ENCODE data around the gene CACNA1G.
A peak's percentile ranks its signal among the peaks of the same experiment; 100 is the strongest.

Gene CACNA1G

DNA sequence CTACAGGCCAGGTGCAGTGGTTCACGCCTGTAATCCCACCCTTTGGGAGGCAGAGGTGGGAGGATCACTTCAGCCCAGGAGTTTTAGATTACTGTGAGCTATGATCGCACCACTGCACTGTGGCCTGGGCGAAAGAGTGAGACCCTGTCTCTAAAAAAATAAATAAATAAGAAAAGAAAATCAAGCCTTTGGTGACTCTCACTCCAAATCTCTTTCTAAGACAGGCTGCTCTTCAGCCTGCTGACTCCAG lies 75.1 kb downstream of the CACNA1G start:
- DNase-seq, result no peak
- Histone ChIP-seq H3K18ac (ENCODE audit: low read length) (no peak overlapping the region), H3K9ac (ENCODE audit: low read length) (no peak overlapping the region), H3K79me1 (ENCODE audit: low read length) (no peaks in the 10 kb centered on the region), H3K27ac (ENCODE audit: low read depth, low read length) (no peak overlapping the region), H2BK5ac (ENCODE audit: low read length) (no peak overlapping the region), H3K4me2 (ENCODE audit: low read length) (no peak overlapping the region), H3K56ac (ENCODE audit: low read length) (no peak overlapping the region), H2AK5ac (ENCODE audit: low read length) (no peak overlapping the region), H3K27me3 (ENCODE audit: insufficient read depth, low read length, poor library complexity) (peaks cover 24% of the 10 kb centered on the region), H3K4me3 (ENCODE audit: low read length) (no peak overlapping the region), H4K5ac (ENCODE audit: low read length) (no peak overlapping the region), H3K23ac (ENCODE audit: low read length) (no peak overlapping the region), H2BK15ac (replicated peaks; ENCODE audit: low read depth) (no peak overlapping the region), H4K8ac (ENCODE audit: low read depth, low read length) (no peak overlapping the region), H3K4me1 (ENCODE audit: control insufficient read depth, low read depth, low read length) (peaks cover 4% of the 10 kb centered on the region), H3K36me3 (ENCODE audit: control insufficient read depth, insufficient read depth, low read length) (no peaks in the 10 kb centered on the region), H2BK120ac (ENCODE audit: low read depth, low read length) (no peak overlapping the region), H3K4ac (ENCODE audit: low read depth, low read length) (no peak overlapping the region), H3K79me2 (ENCODE audit: control insufficient read depth, insufficient read depth, low read length) (no peaks in the 10 kb centered on the region)
- WGBS (ENCODE audit: extremely low coverage, insufficient coverage, low lambda C conversion rate), result no CpG with 5 or more reads among the region's 3 CpGs

DNA sequence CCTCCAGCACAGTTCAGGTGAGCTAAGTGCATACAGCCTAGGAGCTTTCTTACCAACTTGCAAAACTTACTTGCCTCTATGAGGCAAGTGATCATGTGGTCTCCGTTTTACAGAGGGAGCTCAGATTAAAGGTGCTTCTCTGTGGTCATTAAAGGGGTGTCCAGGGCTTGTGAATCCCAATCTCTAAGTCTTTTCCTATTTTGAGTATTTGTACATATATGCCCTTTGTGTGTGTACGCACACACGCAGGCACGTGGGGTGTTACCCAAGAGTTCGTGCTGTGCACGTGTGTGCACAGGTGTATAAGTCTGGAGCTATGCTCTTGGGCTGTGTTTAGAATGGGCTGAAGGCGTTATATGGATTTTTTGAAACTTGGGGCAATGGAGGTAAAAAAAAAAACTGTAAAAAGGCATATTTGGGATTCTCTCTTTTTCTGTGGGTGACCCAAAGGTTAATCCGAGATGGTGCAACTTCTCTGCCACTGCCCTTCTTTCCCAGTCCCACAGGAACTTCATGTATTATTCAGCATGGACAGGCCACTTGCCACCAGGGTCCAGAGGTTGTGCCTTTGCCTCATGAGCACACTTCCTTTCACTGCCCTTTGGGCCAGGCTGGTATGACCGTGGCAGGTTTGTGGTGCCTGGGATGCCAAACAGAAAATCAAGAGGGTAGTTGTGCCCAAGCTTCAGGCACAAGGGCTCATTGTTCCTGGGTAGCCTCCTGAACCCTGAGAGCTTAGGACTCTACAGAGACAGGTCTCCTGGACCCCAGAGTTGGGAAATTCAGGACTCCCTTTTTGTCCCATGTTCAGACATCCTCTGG lies 75.7 kb downstream of the CACNA1G start:
- H3K27ac ChIP-seq (ENCODE audit: low read depth, low read length), result no peak overlapping the region
- peaks cover 24% of the 10 kb centered on the region for H3K27me3 ChIP-seq (ENCODE audit: insufficient read depth, low read length, poor library complexity)
- no peak overlapping the region for H2BK5ac ChIP-seq (ENCODE audit: low read length)
- H3K79me2 ChIP-seq (ENCODE audit: control insufficient read depth, insufficient read depth, low read length), result no peaks in the 10 kb centered on the region
- no peak overlapping the region for H3K4me2 ChIP-seq (ENCODE audit: low read length)
- H3K4me3 ChIP-seq (ENCODE audit: low read length), result no peak overlapping the region
- no peak for DNase-seq
- H3K4ac ChIP-seq (ENCODE audit: low read depth, low read length), result no peak overlapping the region
- no peak overlapping the region for H3K56ac ChIP-seq (ENCODE audit: low read length)
- WGBS (ENCODE audit: extremely low coverage, insufficient coverage, low lambda C conversion rate), result no CpG with 5 or more reads among the region's 9 CpGs
- no peak overlapping the region for H4K5ac ChIP-seq (ENCODE audit: low read length)
- H3K79me1 ChIP-seq (ENCODE audit: low read length), result no peaks in the 10 kb centered on the region
- H2AK5ac ChIP-seq (ENCODE audit: low read length), result no peak overlapping the region
- no peak overlapping the region for H2BK120ac ChIP-seq (ENCODE audit: low read depth, low read length)
- no peak overlapping the region for H2BK15ac ChIP-seq (replicated peaks; ENCODE audit: low read depth)
- H3K9ac ChIP-seq (ENCODE audit: low read length), result no peak overlapping the region
- no peak overlapping the region for H4K8ac ChIP-seq (ENCODE audit: low read depth, low read length)
- peaks cover 9% of the 10 kb centered on the region for H3K4me1 ChIP-seq (ENCODE audit: control insufficient read depth, low read depth, low read length)
- H3K36me3 ChIP-seq (ENCODE audit: control insufficient read depth, insufficient read depth, low read length), result no peaks in the 10 kb centered on the region
- H3K23ac ChIP-seq (ENCODE audit: low read length), result no peak overlapping the region
- no peak overlapping the region for H3K18ac ChIP-seq (ENCODE audit: low read length)

DNA sequence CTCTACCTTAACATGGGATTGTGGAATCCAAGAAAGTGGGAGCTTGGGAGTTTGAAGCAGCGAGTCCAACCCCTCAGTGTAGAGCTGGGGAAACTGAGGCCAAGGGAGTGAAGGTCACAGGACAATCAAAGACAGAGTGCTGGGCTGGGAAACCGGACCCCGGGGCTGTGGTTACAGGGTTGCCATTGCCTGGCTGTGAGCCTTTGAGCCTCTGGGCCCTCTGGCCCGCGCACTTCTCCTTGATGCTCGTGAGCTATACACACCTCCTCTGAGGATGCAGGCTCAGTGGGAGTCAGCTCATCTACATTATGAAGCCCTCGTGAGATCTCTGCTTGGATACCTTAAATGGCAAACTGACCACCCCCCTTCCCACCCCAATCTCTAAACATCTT lies 76.3 kb downstream of the CACNA1G start:
- no peak overlapping the region for H2BK5ac ChIP-seq (ENCODE audit: low read length)
- no peak overlapping the region for H3K4me3 ChIP-seq (ENCODE audit: low read length)
- H3K18ac ChIP-seq (ENCODE audit: low read length), result no peak overlapping the region
- H3K4me2 ChIP-seq (ENCODE audit: low read length), result no peak overlapping the region
- H3K27me3 ChIP-seq (ENCODE audit: insufficient read depth, low read length, poor library complexity), result peaks cover 24% of the 10 kb centered on the region
- no peak for DNase-seq
- no peaks in the 10 kb centered on the region for H3K79me1 ChIP-seq (ENCODE audit: low read length)
- H3K4ac ChIP-seq (ENCODE audit: low read depth, low read length), result no peak overlapping the region
- H2AK5ac ChIP-seq (ENCODE audit: low read length), result no peak overlapping the region
- WGBS (ENCODE audit: extremely low coverage, insufficient coverage, low lambda C conversion rate), result no CpG with 5 or more reads among the region's 7 CpGs
- no peaks in the 10 kb centered on the region for H3K36me3 ChIP-seq (ENCODE audit: control insufficient read depth, insufficient read depth, low read length)
- no peak overlapping the region for H2BK120ac ChIP-seq (ENCODE audit: low read depth, low read length)
- no peak overlapping the region for H3K9ac ChIP-seq (ENCODE audit: low read length)
- no peak overlapping the region for H3K27ac ChIP-seq (ENCODE audit: low read depth, low read length)
- H2BK15ac ChIP-seq (replicated peaks; ENCODE audit: low read depth), result no peak overlapping the region
- H4K5ac ChIP-seq (ENCODE audit: low read length), result no peak overlapping the region
- no peaks in the 10 kb centered on the region for H3K79me2 ChIP-seq (ENCODE audit: control insufficient read depth, insufficient read depth, low read length)
- H3K4me1 ChIP-seq (ENCODE audit: control insufficient read depth, low read depth, low read length), result peaks cover 12% of the 10 kb centered on the region
- no peak overlapping the region for H4K8ac ChIP-seq (ENCODE audit: low read depth, low read length)
- no peak overlapping the region for H3K23ac ChIP-seq (ENCODE audit: low read length)
- no peak overlapping the region for H3K56ac ChIP-seq (ENCODE audit: low read length)

DNA sequence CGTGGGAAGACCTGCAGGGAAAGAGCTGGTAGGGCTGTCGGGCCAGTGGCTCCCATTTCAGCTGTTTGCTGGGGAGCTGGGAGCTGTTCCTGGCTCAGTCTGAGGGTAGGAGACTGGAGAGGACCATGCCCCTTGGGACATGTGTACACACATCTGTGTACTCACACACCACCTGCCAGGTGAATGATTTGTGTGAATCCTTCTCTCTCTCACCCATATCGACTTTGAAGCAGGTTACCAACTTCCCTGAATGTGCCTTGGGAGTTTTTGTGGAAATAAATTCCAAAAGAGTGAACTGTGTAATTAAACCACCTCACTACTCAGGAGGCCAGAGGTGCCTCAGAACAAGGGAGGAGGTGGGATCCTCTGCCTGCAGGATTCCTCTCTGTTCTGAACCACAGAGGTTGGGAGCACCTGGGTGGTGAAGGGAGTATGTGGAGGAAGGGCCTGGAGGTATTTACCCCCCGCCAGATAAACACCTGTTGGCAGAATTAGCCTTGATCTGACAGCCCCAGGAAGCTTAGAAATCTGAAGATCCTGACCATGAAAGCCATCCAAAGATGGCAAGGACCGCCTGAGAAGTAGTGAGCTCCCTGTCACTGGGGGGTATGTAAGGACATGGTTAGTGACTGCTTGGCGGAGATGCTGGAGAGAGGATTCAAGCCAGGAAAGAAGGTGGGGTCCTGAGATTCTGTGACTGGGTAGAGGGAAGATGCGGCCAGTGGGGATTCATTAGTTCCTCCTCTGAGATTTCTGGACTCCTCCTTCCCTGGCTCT lies 77.5 kb downstream of the CACNA1G start:
- Histone ChIP-seq H3K4me1 (ENCODE audit: control insufficient read depth, low read depth, low read length) (peaks cover 12% of the 10 kb centered on the region), H2BK120ac (ENCODE audit: low read depth, low read length) (no peak overlapping the region), H4K8ac (ENCODE audit: low read depth, low read length) (no peak overlapping the region), H2BK15ac (replicated peaks; ENCODE audit: low read depth) (no peak overlapping the region), H3K79me2 (ENCODE audit: control insufficient read depth, insufficient read depth, low read length) (no peaks in the 10 kb centered on the region), H4K5ac (ENCODE audit: low read length) (no peak overlapping the region), H3K4ac (ENCODE audit: low read depth, low read length) (no peak overlapping the region), H2AK5ac (ENCODE audit: low read length) (no peak overlapping the region), H3K18ac (ENCODE audit: low read length) (no peak overlapping the region), H3K27ac (ENCODE audit: low read depth, low read length) (no peak overlapping the region), H3K4me2 (ENCODE audit: low read length) (no peak overlapping the region), H3K27me3 (ENCODE audit: insufficient read depth, low read length, poor library complexity) (peaks cover 24% of the 10 kb centered on the region), H3K4me3 (ENCODE audit: low read length) (no peak overlapping the region), H3K36me3 (ENCODE audit: control insufficient read depth, insufficient read depth, low read length) (no peaks in the 10 kb centered on the region), H3K9ac (ENCODE audit: low read length) (no peak overlapping the region), H3K79me1 (ENCODE audit: low read length) (no peaks in the 10 kb centered on the region), H3K56ac (ENCODE audit: low read length) (peak overlapping the region; percentile 38), H3K23ac (ENCODE audit: low read length) (no peak overlapping the region), H2BK5ac (ENCODE audit: low read length) (no peak overlapping the region)
- WGBS (ENCODE audit: extremely low coverage, insufficient coverage, low lambda C conversion rate), result no CpG with 5 or more reads among the region's 7 CpGs
- DNase-seq, result no peak

DNA sequence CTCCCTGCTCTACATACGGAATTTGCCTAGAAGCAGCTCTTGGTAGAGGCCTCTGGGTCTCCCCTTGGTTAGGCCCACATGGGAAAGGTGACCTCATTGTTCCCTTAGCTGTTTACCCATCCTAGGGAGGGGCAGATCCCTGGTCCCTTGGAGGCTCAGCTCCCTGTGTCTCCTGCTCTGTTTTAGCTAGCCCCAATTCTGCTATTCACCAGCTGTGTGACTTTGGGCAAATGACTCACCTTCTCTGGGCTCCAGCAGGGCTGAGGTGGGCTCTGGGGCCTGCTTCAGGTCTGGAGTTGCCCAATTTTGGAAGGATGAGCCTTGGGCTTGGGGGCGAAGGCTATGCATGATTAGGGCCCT lies 78.1 kb downstream of the CACNA1G start:
- Histone ChIP-seq H3K4me1 (ENCODE audit: control insufficient read depth, low read depth, low read length) (peaks cover 12% of the 10 kb centered on the region), H3K27me3 (ENCODE audit: insufficient read depth, low read length, poor library complexity) (peaks cover 22% of the 10 kb centered on the region), H3K36me3 (ENCODE audit: control insufficient read depth, insufficient read depth, low read length) (no peaks in the 10 kb centered on the region)

More for the DNA sequence above, 78.1 kb downstream of the CACNA1G start:
- Histone ChIP-seq H2BK5ac (ENCODE audit: low read length) (no peak overlapping the region), H2BK120ac (ENCODE audit: low read depth, low read length) (no peak overlapping the region), H4K5ac (ENCODE audit: low read length) (no peak overlapping the region), H3K18ac (ENCODE audit: low read length) (no peak overlapping the region), H3K4me2 (ENCODE audit: low read length) (no peak overlapping the region), H4K8ac (ENCODE audit: low read depth, low read length) (no peak overlapping the region), H3K9ac (ENCODE audit: low read length) (no peak overlapping the region), H3K56ac (ENCODE audit: low read length) (no peak overlapping the region), H3K4ac (ENCODE audit: low read depth, low read length) (no peak overlapping the region), H2AK5ac (ENCODE audit: low read length) (no peak overlapping the region), H3K4me3 (ENCODE audit: low read length) (no peak overlapping the region), H3K23ac (ENCODE audit: low read length) (no peak overlapping the region), H2BK15ac (replicated peaks; ENCODE audit: low read depth) (no peak overlapping the region), H3K27ac (ENCODE audit: low read depth, low read length) (no peak overlapping the region), H3K79me1 (ENCODE audit: low read length) (no peaks in the 10 kb centered on the region), H3K79me2 (ENCODE audit: control insufficient read depth, insufficient read depth, low read length) (no peaks in the 10 kb centered on the region)
- DNase-seq, result peak; percentile 64
- no CpG with 5 or more reads among the region's 2 CpGs for WGBS (ENCODE audit: extremely low coverage, insufficient coverage, low lambda C conversion rate)

Data from mesendoderm (in vitro differentiated cells).